GM23338 (cell line): ENCODE data around the gene ARHGEF39. TPM values are rescaled to one million over a fixed set of nuclear protein-coding genes. Genes with fewer than 3 reads are reported as not detected.

Experiments used
- ATAC-seq: fragments of 200-7000 bp; cut with Tn5 transposase; 3 replicates; pipeline ENCODE4 v1.9.1; 2020
- DNase-seq: peaks from one replicate; pipeline ENCODE4 v3.0.0-alpha.2; 2015; ENCODE audit warnings: low spot score
- H2AFZ ChIP-seq: fragments of 200-600 bp; sonication (generic); 2 replicates; pipeline ENCODE4 v1.8.0; 2016; ENCODE audit warnings: antibody characterized with exemption, mild to moderate bottlenecking, moderate library complexity
- H3F3A ChIP-seq: fragments of 200-600 bp; sonication (generic); replicated peaks from 2 replicates; pipeline ENCODE4 v1.8.0; 2017; ENCODE audit warnings: antibody characterized with exemption, mixed run types, low read depth
- H3K27ac ChIP-seq: fragments of 200-600 bp; sonication (generic); 2 replicates; pipeline ENCODE4 v1.6.1; 2016; ENCODE audit warnings: low read depth
- H3K27me3 ChIP-seq: fragments of 200-600 bp; sonication (generic); 2 replicates; pipeline ENCODE4 v1.8.0; 2016; ENCODE audit warnings: mild to moderate bottlenecking, mixed run types, moderate library complexity; ENCODE audit not compliant: insufficient read depth
- H3K36me3 ChIP-seq: fragments of 200-600 bp; sonication (generic); 2 replicates; pipeline ENCODE4 v1.8.0; 2016; ENCODE audit warnings: mild to moderate bottlenecking; ENCODE audit not compliant: insufficient read depth
- H3K4me1 ChIP-seq: fragments of 200-600 bp; sonication (generic); 2 replicates; pipeline ENCODE4 v1.8.0; 2016; ENCODE audit warnings: mild to moderate bottlenecking, moderate library complexity; ENCODE audit not compliant: insufficient read depth
- H3K4me2 ChIP-seq: fragments of 200-600 bp; sonication (generic); 2 replicates; pipeline ENCODE4 v1.7.1; 2017; ENCODE audit warnings: mixed run types
- H3K4me3 ChIP-seq: fragments of 200-600 bp; sonication (generic); 2 replicates; pipeline ENCODE4 v1.6.1; 2016; ENCODE audit warnings: mixed run types
- H3K79me2 ChIP-seq: fragments of 200-600 bp; sonication (generic); replicated peaks from 2 replicates; pipeline ENCODE4 v1.8.0; 2017; ENCODE audit warnings: mild to moderate bottlenecking; ENCODE audit not compliant: insufficient read depth
- H3K9me2 ChIP-seq: fragments of 200-600 bp; sonication (generic); 2 replicates; pipeline ENCODE4 v1.8.0; 2017; ENCODE audit not compliant: insufficient read depth
- H4K20me1 ChIP-seq: fragments of 200-600 bp; sonication (generic); replicated peaks from 2 replicates; pipeline ENCODE4 v1.8.0; 2017; ENCODE audit warnings: mild to moderate bottlenecking; ENCODE audit not compliant: insufficient read depth
- H3K27ac Mint-ChIP-seq: 2 replicates; pipeline ENCODE4 v1.8.0; 2020; ENCODE audit warnings: inconsistent platforms, mild to moderate bottlenecking, moderate library complexity, mixed read lengths
- H3K27me3 Mint-ChIP-seq: 3 replicates; pipeline ENCODE4 v1.8.0; 2022; ENCODE audit warnings: low read depth, mild to moderate bottlenecking, moderate library complexity, mixed read lengths, inconsistent platforms; ENCODE audit not compliant: insufficient read depth, poor library complexity
- H3K36me3 Mint-ChIP-seq: 3 replicates; pipeline ENCODE4 v1.8.0; 2021; ENCODE audit warnings: low read depth, mild to moderate bottlenecking, inconsistent platforms, moderate library complexity, mixed read lengths
- H3K4me1 Mint-ChIP-seq: 3 replicates; pipeline ENCODE4 v1.8.0; 2020; ENCODE audit warnings: mild to moderate bottlenecking, inconsistent platforms, mixed read lengths
- H3K4me3 Mint-ChIP-seq: 3 replicates; pipeline ENCODE4 v1.8.0; 2021; ENCODE audit warnings: moderate library complexity, mild to moderate bottlenecking, inconsistent platforms, mixed read lengths
- H3K9me3 Mint-ChIP-seq: 3 replicates; pipeline ENCODE4 v1.8.0; 2020; ENCODE audit warnings: moderate library complexity, mild to moderate bottlenecking, inconsistent platforms, mixed read lengths
- CREB1 ChIP-seq: fragments of 250-450 bp; sonication (Bioruptor Pico); IDR thresholded peaks from 2 replicates; pipeline ENCODE4 v1.5.0; 2020; ENCODE audit warnings: low read depth, mild to moderate bottlenecking, moderate library complexity
- CTCF ChIP-seq, 2 experiments: fragments of 200-600 bp in 1 of 2; sonication (generic) in 1 of 2; conservative IDR thresholded peaks; 2 replicates each; pipeline versions ENCODE4 v1.5.1 to v1.6.1; 2016 to 2017; ENCODE audit warnings: antibody characterized with exemption in 2 of 2, low read depth in 2 of 2, mild to moderate bottlenecking in 2 of 2, moderate library complexity in 1 of 2
- JUNB ChIP-seq: IDR thresholded peaks from one replicate; pipeline ENCODE4 v1.6.1; 2016; ENCODE audit warnings: antibody characterized with exemption; ENCODE audit not compliant: unreplicated experiment
- NANOG ChIP-seq: IDR thresholded peaks from 2 replicates; pipeline ENCODE4 v1.6.1; 2016; ENCODE audit warnings: antibody characterized with exemption, borderline replicate concordance
- STAT1 ChIP-seq: IDR thresholded peaks from one replicate; pipeline ENCODE4 v1.6.1; 2016; ENCODE audit warnings: antibody characterized with exemption; ENCODE audit not compliant: unreplicated experiment
- ZNF114 ChIP-seq: fragments of 250-450 bp; sonication (Bioruptor Pico); IDR thresholded peaks from 2 replicates; pipeline ENCODE4 v1.5.0; 2020; ENCODE audit warnings: mild to moderate bottlenecking, moderate library complexity
- ZNF331 ChIP-seq: fragments of 250-450 bp; sonication (Bioruptor Pico); IDR thresholded peaks from 2 replicates; pipeline ENCODE4 v1.5.0; 2020; ENCODE audit warnings: low read depth, mild to moderate bottlenecking, moderate library complexity
- polyA plus RNA-seq: library from polyadenylated mRNA; unstranded; fragments of >200 nt; fragmentation: Nextera tagmentation; extraction: Ambion mirVana; gene quantifications from 2 replicates; pipeline ENCODE4 v1.2.1, GENCODE V29; 2016
- total RNA-seq: library from RNA; depleted of rRNA; stranded (reverse); fragments of >200 nt; shearing (Covaris generic); gene quantifications from 2 replicates; pipeline ENCODE4 v1.2.3, GENCODE V29; 2014

ARHGEF39 gene
- total and polyA plus RNA-seq, 2 experiments from 2014 or later, result 16.8 to 31.0 TPM

- Histone ChIP-seq H3K4me3 (no peak overlapping the region), H3K27me3 (no peaks in the 10 kb centered on the region), H3K4me2 (no peak overlapping the region), H2AFZ (no peak overlapping the region), H3K36me3 (no peaks in the 10 kb centered on the region), H3F3A (no peaks in the 10 kb centered on the region), H3K79me2 (no peaks in the 10 kb centered on the region), H3K27ac (no peak overlapping the region), H4K20me1 (no peaks in the 10 kb centered on the region), H3K9me2 (no peaks in the 10 kb centered on the region), H3K4me1 (no peaks in the 10 kb centered on the region)
- Mint-ChIP-seq H3K27me3 (peaks cover 6% of the 10 kb centered on the region), H3K9me3 (peaks cover 8% of the 10 kb centered on the region; the same call in 2 of the 3 replicates), H3K4me1 (no peaks in the 10 kb centered on the region), H3K36me3 (peaks cover 10% of the 10 kb centered on the region), H3K27ac (no peak overlapping the region), H3K4me3 (no peak overlapping the region)
- no peak for ATAC-seq
- DNase-seq, result no peak
- no peak for TF ChIP-seq CREB1 (CRISPR knock-in tag)
- no peak for TF ChIP-seq NANOG
- no peak for TF ChIP-seq ZNF114 (CRISPR knock-in tag)
- no peak for TF ChIP-seq STAT1
- no peak for TF ChIP-seq JUNB
Measured at GRCh38 chr9:35636135-35636876, 28.7 kb downstream of the ARHGEF39 start.

- H3K4me1 Mint-ChIP-seq, result no peaks in the 10 kb centered on the region
Measured at GRCh38 chr9:35635730-35636129, 29.3 kb downstream of the ARHGEF39 start.

More at GRCh38 chr9:35635730-35636129, 29.3 kb downstream of the ARHGEF39 start:
- H3K36me3 Mint-ChIP-seq, result peaks cover 5% of the 10 kb centered on the region
- peaks cover 3% of the 10 kb centered on the region for H3K27me3 Mint-ChIP-seq
- H3K36me3 ChIP-seq, result no peaks in the 10 kb centered on the region
- DNase-seq (no peak), ATAC-seq (no peak)
- H4K20me1 ChIP-seq, result no peaks in the 10 kb centered on the region
- H3K27ac Mint-ChIP-seq, result no peak overlapping the region
- H3K27ac ChIP-seq, result no peak overlapping the region
- no peaks in the 10 kb centered on the region for H3K79me2 ChIP-seq
- TF ChIP-seq CREB1 (CRISPR knock-in tag) (no peak), ZNF331 (CRISPR knock-in tag) (no peak), NANOG (no peak), CTCF (conservative IDR thresholded peaks at IDR 0.05; ENCODE audit: low read depth in 2 of 2) (no peak)
- no peak overlapping the region for H3K4me3 ChIP-seq
- no peak overlapping the region for H3K4me3 Mint-ChIP-seq
- H3K9me2 ChIP-seq, result no peaks in the 10 kb centered on the region
- no peaks in the 10 kb centered on the region for H3K4me1 ChIP-seq
- no peak overlapping the region for H3K4me2 ChIP-seq
- H3K9me3 Mint-ChIP-seq, result peaks cover 3% of the 10 kb centered on the region; the same call in 1 of the 3 replicates
- H2AFZ ChIP-seq, result no peak overlapping the region
- no peaks in the 10 kb centered on the region for H3K27me3 ChIP-seq
- no peaks in the 10 kb centered on the region for H3F3A ChIP-seq
